Prostate gland (tissue), 2 donors: ENCODE measurements around the gene KIAA1755. TPM values are rescaled to one million over a fixed set of nuclear protein-coding genes. Genes with fewer than 3 reads are reported as not detected.

Experiments
- DNase-seq: peaks from one replicate; pipeline ENCODE4 v3.0.0-alpha.2; 2019; ENCODE audit warnings: low spot score
- H3K27ac ChIP-seq, 2 donors: fragments of 200-600 bp; sonication (generic); 2 replicates each; pipeline ENCODE4 v1.5.1; 2017 to 2019
- H3K27me3 ChIP-seq: fragments of 200-600 bp; sonication (generic); replicated peaks from 2 replicates; pipeline ENCODE4 v1.5.1; 2019; ENCODE audit not compliant: insufficient read depth
- H3K36me3 ChIP-seq, 2 donors: fragments of 200-600 bp; sonication (generic); 1 replicate in 1 of 2; 2 replicates in 1 of 2; pipeline versions ENCODE4 v1.5.1 to v1.8.1; 2017 to 2019
- H3K4me1 ChIP-seq: fragments of 200-600 bp; sonication (generic); replicated peaks from 2 replicates; pipeline ENCODE4 v1.5.1; 2019
- H3K4me3 ChIP-seq, 2 donors: fragments of 200-600 bp; sonication (generic); 2 replicates each; pipeline ENCODE4 v1.5.1; 2017 to 2019
- H3K9me3 ChIP-seq: fragments of 200-600 bp; sonication (generic); 2 replicates; pipeline ENCODE4 v1.5.1; 2017
- CTCF ChIP-seq, 4 experiments: fragments of 200-600 bp in 2 of 4; fragments of 450-650 bp in 2 of 4; sonication (generic) in 2 of 4; IDR thresholded peaks; 1 replicate in 3 of 4; 2 replicates in 1 of 4; pipeline ENCODE4 v1.5.1; 2016 to 2019; ENCODE audit warnings: antibody characterized with exemption in 4 of 4, mild to moderate bottlenecking in 2 of 4, moderate library complexity in 2 of 4
- POLR2A ChIP-seq: fragments of 450-650 bp; IDR thresholded peaks from one replicate; pipeline ENCODE4 v1.6.1; 2016; ENCODE audit warnings: antibody characterized with exemption, mild to moderate bottlenecking
- POLR2AphosphoS5 ChIP-seq: sonication (generic); formaldehyde crosslinking; IDR thresholded peaks from one replicate; pipeline ENCODE4 v1.6.1; 2017; ENCODE audit warnings: antibody characterized with exemption
- WGBS: methylation state at CpG from one replicate; pipeline ENCODE4 v1.1.5; 2018; 5-methylcytosine and 5-hydroxymethylcytosine counted together
- intact Hi-C: fragments of 100-400 bp; cut with DNase I; formaldehyde crosslinking; loops from one replicate; pipeline ENCODE4 v1.14.2; 2022
- total RNA-seq, 2 donors: library from RNA; depleted of rRNA; stranded (reverse); fragments of >200 nt; gene quantifications; one replicate each; pipeline ENCODE4 v1.1.0, GENCODE V29; 2016

The KIAA1755 gene
- total RNA-seq, 2 donors from 2014 or later = 5.0 to 10.8 TPM

- no peak for DNase-seq
- Histone ChIP-seq H3K36me3 (no peaks in the 10 kb centered on the region), H3K27ac (no peak overlapping the region), H3K27me3 (no peaks in the 10 kb centered on the region), H3K4me1 (no peaks in the 10 kb centered on the region), H3K4me3 (no peak overlapping the region), H3K9me3 (no peaks in the 10 kb centered on the region)
- TF ChIP-seq CTCF (IDR thresholded peaks at IDR 0.05) = no peak
- TF ChIP-seq POLR2AphosphoS5 = no peak
- TF ChIP-seq POLR2A = no peak
- intact Hi-C loops = loop anchor here (10.0 kb wide), 1 partner anchor 145 kb away; no protein-coding TSS in a partner anchor
- WGBS = 64% methylated on average over 6 of the region's 6 CpGs
Observed at GRCh38 chr20:38179846-38180245, 80.7 kb downstream of the KIAA1755 start.

GRCh38 chr20:38178581-38178980, 82.0 kb downstream of the KIAA1755 start:
- intact Hi-C loops = loop anchor here (10.0 kb wide), 1 partner anchor 146 kb away; no protein-coding TSS in a partner anchor
- DNase-seq = no peak
- TF ChIP-seq POLR2AphosphoS5 (no peak), POLR2A (no peak), CTCF (IDR thresholded peaks at IDR 0.05) (no peak)
- Histone ChIP-seq H3K9me3 (no peaks in the 10 kb centered on the region), H3K27ac (no peak overlapping the region), H3K4me1 (no peaks in the 10 kb centered on the region), H3K27me3 (no peaks in the 10 kb centered on the region), H3K36me3 (no peaks in the 10 kb centered on the region), H3K4me3 (no peak overlapping the region)
- 81% methylated on average over 4 of the region's 4 CpGs for WGBS

- WGBS = 71% methylated on average over 8 of the region's 8 CpGs
- Histone ChIP-seq H3K4me3 (no peak overlapping the region), H3K4me1 (no peaks in the 10 kb centered on the region), H3K27me3 (no peaks in the 10 kb centered on the region), H3K27ac (no peak overlapping the region), H3K9me3 (no peaks in the 10 kb centered on the region), H3K36me3 (no peaks in the 10 kb centered on the region)
- no peak for DNase-seq
- intact Hi-C loops = loop anchor here (10.0 kb wide), 1 partner anchor 147 kb away; no protein-coding TSS in a partner anchor
- TF ChIP-seq POLR2A = no peak
- no peak for TF ChIP-seq CTCF (IDR thresholded peaks at IDR 0.05)
- no peak for TF ChIP-seq POLR2AphosphoS5
Observed at GRCh38 chr20:38178065-38178491, 82.5 kb downstream of the KIAA1755 start.

- intact Hi-C loops = loop anchor here (10.0 kb wide), 1 partner anchor 148 kb away; no protein-coding TSS in a partner anchor
- TF ChIP-seq CTCF (IDR thresholded peaks at IDR 0.05) = no peak
- TF ChIP-seq POLR2A = no peak
- no peak for TF ChIP-seq POLR2AphosphoS5
- no peak overlapping the region for H3K4me3 ChIP-seq
- no peaks in the 10 kb centered on the region for H3K27me3 ChIP-seq
- H3K27ac ChIP-seq = no peak overlapping the region
- H3K36me3 ChIP-seq = no peaks in the 10 kb centered on the region
- 91% methylated on average over 9 of the region's 9 CpGs for WGBS
- H3K4me1 ChIP-seq = no peaks in the 10 kb centered on the region
- no peaks in the 10 kb centered on the region for H3K9me3 ChIP-seq
- no peak for DNase-seq
Observed at GRCh38 chr20:38177201-38177600, 83.3 kb downstream of the KIAA1755 start.
